Thoracic aorta (tissue), 2 donors: ENCODE results near the gene C13orf46. TPM values are rescaled to one million over a fixed set of nuclear protein-coding genes. Genes with fewer than 3 reads are reported as not detected.

Source experiments
- ATAC-seq: fragments of 150-250 bp; one replicate; pipeline ENCODE4 v1.8.0; 2017; ENCODE audit warnings: low read depth; ENCODE audit not compliant: insufficient number of reproducible peaks, low FRiP score
- DNase-seq: peaks from one replicate; pipeline ENCODE4 v3.0.0-alpha.2; 2020; ENCODE audit warnings: low spot score
- H3K27ac ChIP-seq, 2 donors: fragments of 200-600 bp; sonication (generic); 1 replicate in 1 of 2; 2 replicates in 1 of 2; pipeline ENCODE4 v1.5.1; 2016; ENCODE audit warnings: mild to moderate bottlenecking in 2 of 2, moderate library complexity in 2 of 2
- H3K27me3 ChIP-seq: fragments of 200-600 bp; sonication (generic); replicated peaks from 2 replicates; pipeline ENCODE4 v1.6.0; 2016; ENCODE audit warnings: mild to moderate bottlenecking; ENCODE audit not compliant: insufficient read depth
- H3K36me3 ChIP-seq: fragments of 200-600 bp; sonication (generic); one replicate; pipeline ENCODE4 v1.5.1; 2016
- H3K4me1 ChIP-seq, 2 donors: fragments of 200-600 bp; sonication (generic); 1 replicate in 1 of 2; 2 replicates in 1 of 2; pipeline versions ENCODE4 v1.5.1 to v1.6.0; 2016; ENCODE audit warnings: low read depth in 2 of 2, mild to moderate bottlenecking in 1 of 2; ENCODE audit not compliant: control insufficient read depth in 1 of 2
- H3K4me3 ChIP-seq: fragments of 200-600 bp; sonication (generic); 2 replicates; pipeline ENCODE4 v1.5.1; 2016; ENCODE audit warnings: mild to moderate bottlenecking
- H3K9me3 ChIP-seq: fragments of 200-600 bp; sonication (generic); 2 replicates; pipeline ENCODE4 v1.5.1; 2016
- total RNA-seq, 2 donors: library from RNA; depleted of rRNA; stranded (reverse); fragments of >200 nt; gene quantifications; one replicate each; pipeline versions ENCODE4 v1.1.0 to v1.2.3, GENCODE V29; 2016
- TF ChIP-seq, protein P1 (sequence below): fragments of 200-600 bp; sonication (generic); IDR thresholded peaks from one replicate; pipeline ENCODE4 v1.5.1; 2019; ENCODE audit warnings: antibody characterized with exemption

The C13orf46 gene
- total RNA-seq, 2 donors from 2014 or later = 1.1 TPM

DNA sequence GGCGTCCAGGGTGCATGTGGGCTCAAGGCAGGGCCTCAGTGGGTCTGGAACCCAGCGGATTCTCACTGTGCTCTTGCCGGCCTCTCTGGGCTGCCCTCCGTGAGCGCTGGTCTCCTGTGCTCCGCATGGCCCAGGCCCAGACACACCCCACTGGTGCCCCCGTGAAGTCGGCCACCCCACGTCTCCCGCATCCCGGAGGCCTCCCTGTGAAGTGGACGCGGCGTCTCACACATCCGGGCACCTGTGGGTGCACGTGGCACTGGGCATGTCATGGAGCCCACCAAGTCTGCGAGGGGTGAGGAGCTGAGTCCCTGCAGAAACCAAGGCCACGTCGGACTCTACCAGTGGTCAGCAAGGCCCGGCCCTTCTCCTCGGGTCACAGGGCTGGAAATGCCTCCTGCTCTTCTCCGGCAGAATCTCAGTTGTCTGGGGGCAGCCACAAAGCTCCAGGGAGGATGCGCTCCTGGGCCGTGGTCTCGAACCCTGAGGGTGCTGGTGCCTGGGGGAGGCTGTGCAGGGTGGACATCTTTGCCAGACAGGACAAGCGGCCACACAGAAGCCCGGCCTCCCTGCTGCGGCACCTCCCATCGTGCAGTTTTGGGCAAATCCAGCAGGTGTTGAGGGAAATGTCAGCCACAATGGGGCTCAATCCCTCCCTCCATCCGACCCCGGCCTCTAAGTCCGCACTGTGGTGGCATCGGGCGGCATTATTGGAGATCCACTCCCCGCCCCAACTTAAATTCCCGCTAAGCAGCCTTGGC lies 2.2 kb downstream of the C13orf46 start:
- Histone ChIP-seq H3K4me3 (no peak overlapping the region), H3K4me1 (peaks cover 14 to 22% of the 10 kb centered on the region in 2 donors), H3K9me3 (no peaks in the 10 kb centered on the region), H3K36me3 (peaks cover 13% of the 10 kb centered on the region), H3K27me3 (no peaks in the 10 kb centered on the region), H3K27ac (peak overlapping the region; percentile 81 to 82)
- TF ChIP-seq, protein P1, sequence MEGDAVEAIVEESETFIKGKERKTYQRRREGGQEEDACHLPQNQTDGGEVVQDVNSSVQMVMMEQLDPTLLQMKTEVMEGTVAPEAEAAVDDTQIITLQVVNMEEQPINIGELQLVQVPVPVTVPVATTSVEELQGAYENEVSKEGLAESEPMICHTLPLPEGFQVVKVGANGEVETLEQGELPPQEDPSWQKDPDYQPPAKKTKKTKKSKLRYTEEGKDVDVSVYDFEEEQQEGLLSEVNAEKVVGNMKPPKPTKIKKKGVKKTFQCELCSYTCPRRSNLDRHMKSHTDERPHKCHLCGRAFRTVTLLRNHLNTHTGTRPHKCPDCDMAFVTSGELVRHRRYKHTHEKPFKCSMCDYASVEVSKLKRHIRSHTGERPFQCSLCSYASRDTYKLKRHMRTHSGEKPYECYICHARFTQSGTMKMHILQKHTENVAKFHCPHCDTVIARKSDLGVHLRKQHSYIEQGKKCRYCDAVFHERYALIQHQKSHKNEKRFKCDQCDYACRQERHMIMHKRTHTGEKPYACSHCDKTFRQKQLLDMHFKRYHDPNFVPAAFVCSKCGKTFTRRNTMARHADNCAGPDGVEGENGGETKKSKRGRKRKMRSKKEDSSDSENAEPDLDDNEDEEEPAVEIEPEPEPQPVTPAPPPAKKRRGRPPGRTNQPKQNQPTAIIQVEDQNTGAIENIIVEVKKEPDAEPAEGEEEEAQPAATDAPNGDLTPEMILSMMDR = no peak
- ATAC-seq (no peak), DNase-seq (peak; percentile 1)

DNA sequence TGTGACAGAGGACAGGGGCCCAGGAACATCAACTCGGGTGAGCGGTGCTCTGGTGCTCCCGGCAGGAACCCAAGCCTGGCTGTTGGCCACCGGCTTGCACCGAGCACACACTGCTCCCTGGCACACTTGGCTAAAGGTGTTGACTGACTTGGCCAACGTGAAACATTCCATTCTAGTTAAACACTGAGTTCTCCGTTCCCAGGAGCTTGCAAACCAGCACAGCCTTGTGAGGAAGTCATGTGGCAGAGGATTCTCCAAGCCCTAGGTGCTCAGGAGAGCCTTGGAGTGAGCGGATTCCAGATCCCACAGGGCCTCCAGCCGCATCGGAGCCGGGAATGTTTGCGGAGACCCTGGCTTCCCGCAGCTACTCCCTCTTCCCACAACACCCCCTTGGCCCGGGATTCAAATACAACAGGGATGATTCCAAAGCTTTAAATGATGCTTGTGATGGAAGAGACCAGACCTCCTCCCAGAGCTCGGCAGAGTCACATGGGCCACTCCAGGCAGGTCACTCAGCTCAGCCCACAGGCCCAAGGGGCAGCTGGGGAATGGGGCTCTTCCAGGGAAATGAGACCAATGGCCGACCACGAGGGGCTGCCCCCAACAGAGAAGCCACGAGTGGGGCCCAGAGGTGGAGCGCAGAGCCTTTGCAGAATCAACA lies 2.9 kb downstream of the C13orf46 start:
- Histone ChIP-seq H3K27ac (peak overlapping the region; percentile 81 to 82), H3K4me1 (peaks cover 11 to 19% of the 10 kb centered on the region in 2 donors), H3K36me3 (peaks cover 13% of the 10 kb centered on the region), H3K4me3 (no peak overlapping the region), H3K27me3 (no peaks in the 10 kb centered on the region), H3K9me3 (no peaks in the 10 kb centered on the region)
- TF ChIP-seq, protein P1 = no peak
- DNase-seq (peak; percentile 16), ATAC-seq (peak; percentile 77)

DNA sequence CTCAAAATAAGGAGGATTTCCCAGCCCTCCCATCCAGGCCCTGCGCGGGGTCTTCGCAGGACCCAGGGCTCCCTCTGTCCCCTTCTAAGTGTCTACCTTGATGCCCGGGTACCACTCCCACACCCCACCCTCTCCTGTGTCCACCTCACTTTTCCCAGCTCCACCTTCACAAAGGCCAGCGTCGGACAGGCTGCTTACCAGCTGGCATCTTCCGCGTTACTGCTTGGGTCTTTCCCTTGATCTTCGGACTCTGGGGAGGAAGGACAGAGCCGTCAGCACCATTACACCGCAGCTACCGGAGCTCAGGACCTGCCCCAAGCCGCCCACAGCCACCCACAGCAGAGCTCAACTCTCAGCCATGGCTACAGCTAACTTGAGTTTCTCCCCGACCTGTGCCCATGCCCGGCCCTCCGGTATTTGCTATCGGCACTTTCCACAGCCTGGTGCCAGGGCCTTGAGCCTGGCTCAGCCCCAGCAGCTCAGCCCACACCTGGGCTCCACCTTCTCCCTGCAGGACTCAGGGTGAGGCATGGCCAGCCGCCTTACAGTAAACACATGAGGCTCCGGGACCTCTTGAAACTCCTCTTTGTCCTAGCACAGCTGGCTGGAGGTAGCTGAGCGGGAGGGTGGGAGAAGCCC lies 3.8 kb downstream of the C13orf46 start:
- DNase-seq = peak; percentile 1
- ATAC-seq = no peak
- Histone ChIP-seq H3K27ac (no peak overlapping the region), H3K4me1 (peaks cover 11 to 19% of the 10 kb centered on the region in 2 donors), H3K27me3 (no peaks in the 10 kb centered on the region), H3K9me3 (no peaks in the 10 kb centered on the region), H3K36me3 (peaks cover 10% of the 10 kb centered on the region), H3K4me3 (no peak overlapping the region)
- TF ChIP-seq, protein P1 = no peak

GRCh38 chr13:113969311-113969972 lies 4.4 kb downstream of the C13orf46 start:
- H3K27me3 ChIP-seq = no peaks in the 10 kb centered on the region
- no peak for ATAC-seq
- TF ChIP-seq, protein P1 = no peak
- H3K4me3 ChIP-seq = no peak overlapping the region
- peak; percentile 1 for DNase-seq
- H3K36me3 ChIP-seq = peaks cover 3% of the 10 kb centered on the region
- H3K4me1 ChIP-seq = peaks cover 11 to 19% of the 10 kb centered on the region in 2 donors
- H3K9me3 ChIP-seq = no peaks in the 10 kb centered on the region
- no peak overlapping the region for H3K27ac ChIP-seq
